Measurements from ENCODE around the gene MAS1L. TPM values are rescaled to one million over a fixed set of nuclear protein-coding genes. Genes with fewer than 3 reads are reported as not detected.
A peak's percentile ranks its signal among the peaks of the same experiment; 100 is the strongest.

Gene MAS1L, protein sequence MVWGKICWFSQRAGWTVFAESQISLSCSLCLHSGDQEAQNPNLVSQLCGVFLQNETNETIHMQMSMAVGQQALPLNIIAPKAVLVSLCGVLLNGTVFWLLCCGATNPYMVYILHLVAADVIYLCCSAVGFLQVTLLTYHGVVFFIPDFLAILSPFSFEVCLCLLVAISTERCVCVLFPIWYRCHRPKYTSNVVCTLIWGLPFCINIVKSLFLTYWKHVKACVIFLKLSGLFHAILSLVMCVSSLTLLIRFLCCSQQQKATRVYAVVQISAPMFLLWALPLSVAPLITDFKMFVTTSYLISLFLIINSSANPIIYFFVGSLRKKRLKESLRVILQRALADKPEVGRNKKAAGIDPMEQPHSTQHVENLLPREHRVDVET
- not detected for total RNA-seq

DNA sequence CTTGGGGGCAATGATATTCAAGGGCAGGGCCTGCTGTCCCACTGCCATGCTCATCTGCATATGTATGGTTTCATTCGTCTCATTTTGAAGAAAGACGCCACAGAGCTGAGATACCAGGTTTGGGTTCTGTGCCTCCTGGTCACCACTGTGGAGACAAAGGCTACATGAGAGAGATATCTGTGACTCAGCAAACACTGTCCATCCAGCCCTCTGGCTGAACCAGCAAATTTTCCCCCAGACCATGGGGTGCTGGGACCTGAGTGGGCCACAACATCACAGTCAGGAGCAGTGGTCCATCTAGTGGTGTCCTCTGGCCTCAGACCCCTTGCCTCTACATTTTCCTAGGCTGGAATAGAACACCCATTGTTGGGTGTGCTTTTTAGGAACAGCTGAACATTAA, at the start of gene MAS1L:
MAS1L (minus strand) TSS at position 297 of the 400 bp plus-strand sequence; CDS start at position 243, 54 bp downstream.
- Histone ChIP-seq H3K4me1 (no peaks in the 10 kb centered on the region), H3K27me3 (no peaks in the 10 kb centered on the region), H3K27ac (no peak within 1 kb of the TSS), H3K36me3 (no peaks in the 10 kb centered on the region), H3K9me3 (no peaks in the 10 kb centered on the region), H3K4me3 (no peak within 1 kb of the TSS)
- no peak for DNase-seq (ENCODE audit: extremely low spot score in 2 of 2)
- TF ChIP-seq, protein P1, sequence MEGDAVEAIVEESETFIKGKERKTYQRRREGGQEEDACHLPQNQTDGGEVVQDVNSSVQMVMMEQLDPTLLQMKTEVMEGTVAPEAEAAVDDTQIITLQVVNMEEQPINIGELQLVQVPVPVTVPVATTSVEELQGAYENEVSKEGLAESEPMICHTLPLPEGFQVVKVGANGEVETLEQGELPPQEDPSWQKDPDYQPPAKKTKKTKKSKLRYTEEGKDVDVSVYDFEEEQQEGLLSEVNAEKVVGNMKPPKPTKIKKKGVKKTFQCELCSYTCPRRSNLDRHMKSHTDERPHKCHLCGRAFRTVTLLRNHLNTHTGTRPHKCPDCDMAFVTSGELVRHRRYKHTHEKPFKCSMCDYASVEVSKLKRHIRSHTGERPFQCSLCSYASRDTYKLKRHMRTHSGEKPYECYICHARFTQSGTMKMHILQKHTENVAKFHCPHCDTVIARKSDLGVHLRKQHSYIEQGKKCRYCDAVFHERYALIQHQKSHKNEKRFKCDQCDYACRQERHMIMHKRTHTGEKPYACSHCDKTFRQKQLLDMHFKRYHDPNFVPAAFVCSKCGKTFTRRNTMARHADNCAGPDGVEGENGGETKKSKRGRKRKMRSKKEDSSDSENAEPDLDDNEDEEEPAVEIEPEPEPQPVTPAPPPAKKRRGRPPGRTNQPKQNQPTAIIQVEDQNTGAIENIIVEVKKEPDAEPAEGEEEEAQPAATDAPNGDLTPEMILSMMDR (IDR thresholded peaks at IDR 0.05): no peak
- no peak for TF ChIP-seq POLR2A (IDR thresholded peaks at IDR 0.05)
- TF ChIP-seq POLR2AphosphoS5 (IDR thresholded peaks at IDR 0.05; ENCODE audit: insufficient read depth in 1 of 2, low read depth in 1 of 2): no peak
- intact Hi-C loops (cut with DNase I): no loop called here

- H3K27me3 ChIP-seq: no peaks in the 10 kb centered on the region
- peak in 1 of 2 donors; percentile 74 for DNase-seq (ENCODE audit: extremely low spot score in 2 of 2)
- no peak overlapping the region for H3K27ac ChIP-seq
- H3K4me1 ChIP-seq: no peaks in the 10 kb centered on the region
- H3K4me3 ChIP-seq: no peak overlapping the region
- intact Hi-C loops (cut with DNase I): no loop called here
- H3K36me3 ChIP-seq: no peaks in the 10 kb centered on the region
- TF ChIP-seq POLR2A (IDR thresholded peaks at IDR 0.05) (no peak), POLR2AphosphoS5 (IDR thresholded peaks at IDR 0.05; ENCODE audit: insufficient read depth in 1 of 2, low read depth in 1 of 2) (no peak)
- TF ChIP-seq, protein P1 (IDR thresholded peaks at IDR 0.05): no peak
- no peaks in the 10 kb centered on the region for H3K9me3 ChIP-seq
Observed at GRCh38 chr6:29532320-29532951, 44.7 kb upstream of the MAS1L start.

GRCh38 chr6:29531668-29532067, 43.9 kb upstream of the MAS1L start:
- intact Hi-C loops (cut with DNase I): no loop called here

DNA sequence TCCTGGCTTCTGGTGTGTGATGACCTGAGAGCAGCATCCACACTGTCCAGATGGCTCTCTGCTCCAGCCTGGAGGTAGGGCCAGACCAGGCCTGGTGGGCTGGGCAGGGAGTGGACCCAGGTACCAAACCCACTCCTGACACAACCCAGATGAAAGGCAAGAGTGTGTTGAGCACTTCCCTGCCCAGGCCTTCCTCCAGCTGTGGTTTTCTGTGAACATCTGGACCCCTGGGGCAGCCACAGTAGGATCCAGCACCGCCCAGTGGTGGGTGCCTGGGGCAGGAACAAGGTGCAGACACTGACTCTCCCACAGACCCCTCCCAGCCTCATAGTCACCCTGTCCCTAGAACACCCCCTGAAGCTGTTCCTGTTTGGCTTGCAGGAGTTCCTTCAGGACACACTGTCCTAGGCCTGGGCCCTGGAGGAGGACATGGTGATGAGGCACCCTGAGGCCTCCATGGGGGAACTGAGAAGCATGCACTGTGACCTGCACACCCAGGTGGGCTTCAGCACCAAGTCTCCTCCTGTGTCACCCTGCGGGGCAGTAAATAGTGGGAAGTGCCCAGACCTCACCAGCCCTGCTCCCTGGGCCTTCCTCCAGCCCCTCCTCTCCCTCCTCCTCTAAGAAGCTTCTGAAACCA, 43.0 kb upstream of the MAS1L start:
- no peaks in the 10 kb centered on the region for H3K4me1 ChIP-seq
- no peaks in the 10 kb centered on the region for H3K36me3 ChIP-seq
- no peaks in the 10 kb centered on the region for H3K9me3 ChIP-seq
- no peak for DNase-seq (ENCODE audit: extremely low spot score in 2 of 2)
- intact Hi-C loops (cut with DNase I): no loop called here
- H3K4me3 ChIP-seq: no peak overlapping the region
- no peaks in the 10 kb centered on the region for H3K27me3 ChIP-seq
- H3K27ac ChIP-seq: no peak overlapping the region
- TF ChIP-seq, protein P1 (IDR thresholded peaks at IDR 0.05): no peak
- TF ChIP-seq POLR2AphosphoS5 (IDR thresholded peaks at IDR 0.05; ENCODE audit: insufficient read depth in 1 of 2, low read depth in 1 of 2): no peak
- TF ChIP-seq POLR2A (IDR thresholded peaks at IDR 0.05): no peak

More at GRCh38 chr6:29531668-29532067, 43.9 kb upstream of the MAS1L start:
- Histone ChIP-seq H3K27ac (no peak overlapping the region), H3K27me3 (no peaks in the 10 kb centered on the region), H3K4me3 (no peak overlapping the region), H3K4me1 (no peaks in the 10 kb centered on the region), H3K9me3 (no peaks in the 10 kb centered on the region), H3K36me3 (no peaks in the 10 kb centered on the region)
- peak in 1 of 2 donors; percentile 88 for DNase-seq (ENCODE audit: extremely low spot score in 2 of 2)
- no peak for TF ChIP-seq POLR2A (IDR thresholded peaks at IDR 0.05)
- TF ChIP-seq, protein P1 (IDR thresholded peaks at IDR 0.05): no peak
- TF ChIP-seq POLR2AphosphoS5 (IDR thresholded peaks at IDR 0.05; ENCODE audit: insufficient read depth in 1 of 2, low read depth in 1 of 2): no peak

Measured in vagina (tissue), 2 donors.